ENCODE results near the gene DCC. TPM values are rescaled to one million over a fixed set of nuclear protein-coding genes. Genes with fewer than 3 reads are reported as not detected.

DCC gene
- total and polyA plus RNA-seq, 12 donors: under 0.01 to 0.89 (median 0.09) TPM; not detected in 8

DNA sequence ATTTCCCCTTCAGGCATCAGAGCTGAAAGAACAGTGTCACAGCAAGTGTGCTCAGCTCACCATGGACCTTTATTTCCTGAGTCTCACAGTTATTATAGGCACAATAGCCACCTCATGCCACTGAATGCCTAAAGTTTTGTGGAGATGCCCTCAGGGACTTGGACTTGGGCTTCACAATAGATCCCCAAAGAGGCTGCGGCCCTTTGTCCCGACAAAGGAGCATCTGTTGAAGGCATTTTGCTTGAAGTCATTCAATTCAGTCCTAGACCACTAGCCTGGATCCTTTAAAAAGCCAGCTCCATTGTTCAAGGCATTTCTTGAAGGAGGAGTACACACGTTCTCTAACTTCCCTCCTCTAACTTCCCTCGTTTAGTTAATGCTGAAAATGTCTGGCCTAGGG, 125.4 kb downstream of the DCC start:
- TF ChIP-seq, protein P1, sequence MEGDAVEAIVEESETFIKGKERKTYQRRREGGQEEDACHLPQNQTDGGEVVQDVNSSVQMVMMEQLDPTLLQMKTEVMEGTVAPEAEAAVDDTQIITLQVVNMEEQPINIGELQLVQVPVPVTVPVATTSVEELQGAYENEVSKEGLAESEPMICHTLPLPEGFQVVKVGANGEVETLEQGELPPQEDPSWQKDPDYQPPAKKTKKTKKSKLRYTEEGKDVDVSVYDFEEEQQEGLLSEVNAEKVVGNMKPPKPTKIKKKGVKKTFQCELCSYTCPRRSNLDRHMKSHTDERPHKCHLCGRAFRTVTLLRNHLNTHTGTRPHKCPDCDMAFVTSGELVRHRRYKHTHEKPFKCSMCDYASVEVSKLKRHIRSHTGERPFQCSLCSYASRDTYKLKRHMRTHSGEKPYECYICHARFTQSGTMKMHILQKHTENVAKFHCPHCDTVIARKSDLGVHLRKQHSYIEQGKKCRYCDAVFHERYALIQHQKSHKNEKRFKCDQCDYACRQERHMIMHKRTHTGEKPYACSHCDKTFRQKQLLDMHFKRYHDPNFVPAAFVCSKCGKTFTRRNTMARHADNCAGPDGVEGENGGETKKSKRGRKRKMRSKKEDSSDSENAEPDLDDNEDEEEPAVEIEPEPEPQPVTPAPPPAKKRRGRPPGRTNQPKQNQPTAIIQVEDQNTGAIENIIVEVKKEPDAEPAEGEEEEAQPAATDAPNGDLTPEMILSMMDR (IDR thresholded peaks at IDR 0.05): no peak
- H3K27ac ChIP-seq: no peak overlapping the region
- H3K36me3 ChIP-seq: no peaks in the 10 kb centered on the region
- no peak for ATAC-seq
- intact Hi-C loops (cut with DNase I): no loop called here
- peaks cover 0 to 3% (median 0%) of the 10 kb centered on the region in 7 donors for H3K27me3 ChIP-seq
- H3K4me3 ChIP-seq: no peak overlapping the region
- DNase-seq: no peak
- no peaks in the 10 kb centered on the region for H3K4me1 ChIP-seq
- 59 to 67% methylated on average over 4 of the region's 4 CpGs for WGBS, 2 donors
- H3K9me3 ChIP-seq: no peaks in the 10 kb centered on the region

DNA sequence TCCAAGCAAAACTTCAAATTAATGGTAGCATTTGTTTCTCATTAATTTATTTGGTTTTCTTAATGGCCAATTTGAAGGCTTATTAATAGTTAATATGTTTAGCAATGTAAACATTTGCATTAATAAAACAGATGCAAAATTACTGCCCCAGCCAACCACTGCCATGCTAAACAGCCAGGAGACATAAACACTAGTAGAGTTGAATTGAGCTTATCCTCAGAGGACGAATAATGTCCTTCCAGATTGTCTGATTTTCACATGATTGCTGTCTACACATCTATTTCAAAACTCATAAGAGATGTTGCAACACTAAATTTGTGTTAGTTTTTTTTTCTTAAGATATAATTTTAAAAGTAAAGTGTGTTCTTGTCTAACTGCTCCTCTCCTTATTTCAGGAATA, 128.5 kb downstream of the DCC start:
- TF ChIP-seq, protein P1 (IDR thresholded peaks at IDR 0.05): no peak
- 72 to 85% methylated on average over 1 of the region's 1 CpG for WGBS, 2 donors
- no peaks in the 10 kb centered on the region for H3K4me1 ChIP-seq
- DNase-seq (no peak), ATAC-seq (no peak)
- intact Hi-C loops (cut with DNase I): no loop called here
- no peaks in the 10 kb centered on the region for H3K9me3 ChIP-seq
- peaks cover 0 to 3% (median 0%) of the 10 kb centered on the region in 7 donors for H3K27me3 ChIP-seq
- H3K36me3 ChIP-seq: no peaks in the 10 kb centered on the region
- H3K27ac ChIP-seq: no peak overlapping the region
- no peak overlapping the region for H3K4me3 ChIP-seq

DNA sequence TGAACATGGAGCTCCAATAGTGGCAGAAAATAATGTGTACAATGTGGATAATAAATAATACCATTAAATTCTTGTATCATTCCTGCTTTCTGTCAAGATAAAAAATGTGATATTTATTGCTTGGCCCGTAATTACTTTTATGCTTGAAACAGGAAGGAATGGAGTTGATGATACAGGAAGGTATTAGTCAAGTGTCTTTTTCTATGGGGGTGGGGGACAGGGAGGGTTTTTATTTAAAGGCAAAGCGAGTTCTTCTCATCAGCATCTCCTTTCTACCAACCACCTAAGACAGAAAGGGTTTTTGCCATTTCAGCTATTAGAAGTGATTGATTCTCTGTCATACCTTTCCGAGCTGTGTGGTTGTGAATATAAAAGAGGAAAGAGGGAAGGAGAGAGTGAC, 135.3 kb downstream of the DCC start:
- ATAC-seq: no peak
- H3K27me3 ChIP-seq: no peaks in the 10 kb centered on the region
- no peaks in the 10 kb centered on the region for H3K9me3 ChIP-seq
- no peak overlapping the region for H3K27ac ChIP-seq
- H3K4me1 ChIP-seq: no peaks in the 10 kb centered on the region
- TF ChIP-seq, protein P1 (IDR thresholded peaks at IDR 0.05): no peak
- DNase-seq: no peak
- no peaks in the 10 kb centered on the region for H3K36me3 ChIP-seq
- 73 to 75% methylated on average over 3 of the region's 3 CpGs for WGBS, 2 donors
- intact Hi-C loops (cut with DNase I): no loop called here
- H3K4me3 ChIP-seq: no peak overlapping the region

DNA sequence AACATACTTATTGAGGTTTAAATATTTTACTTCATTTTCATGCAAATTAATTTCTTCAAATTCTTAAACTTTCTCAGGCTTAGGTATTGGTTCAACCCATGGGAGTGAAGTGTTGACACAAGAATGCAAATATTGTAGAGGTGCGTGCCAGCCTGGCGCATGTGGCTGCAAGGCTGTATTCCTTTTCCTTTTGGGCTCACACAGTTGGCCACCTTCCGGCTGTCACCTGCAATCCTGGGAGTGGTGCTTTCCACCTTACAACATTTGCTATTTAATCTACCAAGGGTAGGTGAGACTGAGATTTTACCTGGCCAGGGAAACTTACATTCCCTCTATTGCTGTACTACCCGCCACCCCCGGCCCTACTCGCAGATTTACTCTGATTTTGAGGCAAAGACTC, 141.1 kb downstream of the DCC start:
- intact Hi-C loops (cut with DNase I): no loop called here
- TF ChIP-seq, protein P1 (IDR thresholded peaks at IDR 0.05): no peak
- Histone ChIP-seq H3K27me3 (no peaks in the 10 kb centered on the region), H3K4me1 (no peaks in the 10 kb centered on the region), H3K36me3 (no peaks in the 10 kb centered on the region), H3K27ac (no peak overlapping the region), H3K9me3 (no peaks in the 10 kb centered on the region), H3K4me3 (no peak overlapping the region)
- 80 to 89% methylated on average over 6 of the region's 6 CpGs for WGBS, 2 donors
- no peak for DNase-seq
- no peak for ATAC-seq
